Effector CD4-positive, alpha-beta T cell (primary cell): ENCODE data around the gene WDR27.
"Not testable (repeated sequence)": the region's sequence is repeated elsewhere in the genome, so short reads cannot be mapped to it uniquely, and the experiment has no call there.

Experiments
- DNase-seq: peaks from one replicate; pipeline ENCODE4 v3.0.0-alpha.2; 2020

The WDR27 gene

DNA sequence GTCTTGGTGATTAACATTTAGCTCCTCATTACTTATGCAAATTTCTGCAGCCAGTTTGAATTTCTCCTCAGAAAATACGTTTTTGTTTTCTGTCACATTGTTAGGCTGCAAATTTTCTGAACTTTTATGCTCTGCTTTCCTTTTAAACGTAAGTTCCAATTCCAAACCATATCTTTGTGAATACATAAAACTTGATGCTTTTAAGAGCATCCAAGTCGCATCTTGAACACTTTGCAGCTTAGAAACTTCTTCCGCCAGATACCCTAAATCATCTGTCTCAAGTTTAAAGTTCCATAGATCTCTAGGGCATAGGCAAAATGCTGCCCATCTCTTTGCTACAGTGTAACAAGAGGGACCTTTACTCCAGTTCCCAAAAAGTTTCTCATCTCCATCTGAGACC is 234.1 kb downstream of the WDR27 start:
- DNase-seq: not testable (repeated sequence)

DNA sequence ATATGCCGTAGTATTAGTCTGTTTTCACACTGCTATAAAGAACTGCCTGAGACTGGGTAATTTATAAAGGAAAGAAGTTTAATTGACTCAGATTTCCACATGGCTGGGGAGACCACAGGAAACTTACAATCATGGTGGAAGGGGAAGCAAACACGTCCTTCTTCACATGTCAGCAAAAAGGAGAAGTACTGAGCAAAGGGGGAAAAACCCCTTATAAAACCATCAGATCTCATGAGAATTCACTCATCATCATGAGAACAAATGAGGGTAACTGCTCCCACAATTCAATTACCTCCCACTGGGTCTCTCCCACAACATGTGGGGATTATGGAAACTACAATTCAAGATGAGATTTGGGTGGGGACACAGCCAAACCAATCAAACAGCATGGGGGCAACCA is 235.6 kb downstream of the WDR27 start:
- not testable (repeated sequence) for DNase-seq

DNA sequence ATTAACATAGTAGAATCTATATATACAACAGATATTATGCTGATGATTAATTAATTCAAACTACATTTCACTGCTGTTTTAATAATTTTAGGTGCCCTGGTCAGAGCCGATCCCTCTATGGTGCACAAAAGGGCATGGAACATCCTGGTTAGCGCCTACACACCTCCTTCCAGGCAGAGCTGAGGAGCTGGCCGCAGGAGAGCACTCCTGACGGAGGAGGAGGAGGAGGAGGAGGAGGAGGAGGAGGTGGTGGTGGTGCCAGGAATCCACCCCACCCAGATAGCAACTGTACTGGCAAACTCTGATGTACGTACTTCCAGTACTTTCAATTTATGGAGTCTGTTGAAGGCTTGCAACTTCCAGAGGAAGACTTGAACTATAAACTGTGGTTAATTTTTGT is 244.1 kb downstream of the WDR27 start:
- DNase-seq: no peak

DNA sequence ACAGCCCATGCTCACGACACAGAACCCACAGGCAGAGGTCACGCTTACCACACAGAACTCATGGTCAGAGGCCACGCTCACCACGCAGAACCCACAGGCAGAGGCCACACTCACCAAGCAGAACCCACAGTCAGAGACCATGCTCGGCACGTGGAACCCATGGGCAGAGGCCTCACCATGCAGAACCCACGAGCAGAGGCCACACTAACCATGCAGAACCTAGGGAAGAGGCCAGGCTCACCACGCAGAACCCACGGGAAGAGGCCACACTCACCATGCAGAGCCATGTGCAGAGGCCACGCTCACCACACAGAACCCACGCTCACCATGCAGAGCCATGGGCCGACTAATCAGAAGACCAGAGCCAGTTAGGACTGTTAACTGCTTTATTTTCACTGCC is 245.0 kb downstream of the WDR27 start:
- DNase-seq: no peak

DNA sequence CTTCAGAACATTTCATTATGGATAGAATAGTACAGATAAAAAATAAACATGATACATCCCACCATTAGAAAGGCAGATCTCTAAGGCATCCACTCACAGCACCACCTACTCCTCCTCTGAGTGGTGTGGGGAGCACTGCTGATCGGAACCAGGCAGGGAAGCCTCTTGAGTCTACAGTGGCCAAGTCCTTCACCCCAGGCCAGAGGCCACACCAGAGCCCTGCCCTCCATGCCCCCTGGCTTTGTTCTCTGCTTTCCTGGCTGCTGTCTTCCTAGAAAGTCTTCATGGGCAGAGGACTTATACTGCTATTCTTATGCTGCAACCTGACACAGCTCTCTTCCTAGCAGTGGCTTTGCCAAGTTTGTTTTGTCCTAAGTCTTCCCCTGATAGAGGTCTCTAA is 246.4 kb downstream of the WDR27 start:
- no peak for DNase-seq

DNA sequence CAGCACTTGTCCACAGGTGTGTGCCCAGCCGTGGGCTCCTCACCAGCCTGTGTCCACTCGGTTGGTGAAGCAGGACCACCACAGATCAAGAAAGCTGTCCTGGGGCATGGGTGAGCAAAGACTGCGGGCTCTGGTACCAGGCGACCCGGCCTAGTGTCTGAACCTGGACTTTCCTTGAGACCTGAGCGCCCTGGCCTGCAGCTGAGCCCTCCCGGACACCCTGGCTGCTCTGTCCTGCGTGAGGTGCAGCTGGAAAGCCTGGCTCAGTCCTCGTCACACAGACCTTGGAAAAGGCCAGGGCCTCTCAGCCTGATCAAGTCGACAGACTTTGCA is 247.0 kb downstream of the WDR27 start:
- DNase-seq: no peak

DNA sequence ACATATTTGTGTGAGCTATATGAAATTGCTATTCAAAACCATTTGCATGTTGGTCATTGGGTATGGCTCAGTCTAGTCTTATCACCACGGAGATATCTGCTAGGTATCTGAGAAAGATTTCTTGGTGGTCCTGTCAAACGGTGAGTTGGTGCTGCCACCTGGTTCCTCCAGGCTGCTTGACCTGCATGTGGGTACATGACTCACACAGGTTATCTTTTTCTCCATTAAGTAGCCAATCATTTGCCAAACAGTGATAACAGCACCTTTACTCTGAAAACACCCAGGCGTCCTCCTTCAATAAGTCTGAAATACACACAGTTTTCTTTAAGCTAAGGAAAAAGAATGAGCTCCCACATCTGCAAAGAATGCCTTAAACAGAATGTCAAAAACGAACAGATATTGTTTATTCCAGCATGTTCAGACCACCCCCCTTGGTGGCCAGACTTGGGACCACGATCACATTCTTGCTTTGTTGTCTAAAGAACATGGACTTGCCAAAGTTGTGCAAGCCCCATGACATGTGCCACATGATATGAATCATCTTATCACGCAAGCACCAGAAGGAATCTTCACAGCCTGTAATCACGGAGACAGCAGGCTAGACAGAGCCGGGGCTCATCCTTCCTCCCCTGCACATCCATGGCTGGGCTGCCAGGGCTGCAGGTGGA is 247.5 kb downstream of the WDR27 start:
- no peak for DNase-seq

DNA sequence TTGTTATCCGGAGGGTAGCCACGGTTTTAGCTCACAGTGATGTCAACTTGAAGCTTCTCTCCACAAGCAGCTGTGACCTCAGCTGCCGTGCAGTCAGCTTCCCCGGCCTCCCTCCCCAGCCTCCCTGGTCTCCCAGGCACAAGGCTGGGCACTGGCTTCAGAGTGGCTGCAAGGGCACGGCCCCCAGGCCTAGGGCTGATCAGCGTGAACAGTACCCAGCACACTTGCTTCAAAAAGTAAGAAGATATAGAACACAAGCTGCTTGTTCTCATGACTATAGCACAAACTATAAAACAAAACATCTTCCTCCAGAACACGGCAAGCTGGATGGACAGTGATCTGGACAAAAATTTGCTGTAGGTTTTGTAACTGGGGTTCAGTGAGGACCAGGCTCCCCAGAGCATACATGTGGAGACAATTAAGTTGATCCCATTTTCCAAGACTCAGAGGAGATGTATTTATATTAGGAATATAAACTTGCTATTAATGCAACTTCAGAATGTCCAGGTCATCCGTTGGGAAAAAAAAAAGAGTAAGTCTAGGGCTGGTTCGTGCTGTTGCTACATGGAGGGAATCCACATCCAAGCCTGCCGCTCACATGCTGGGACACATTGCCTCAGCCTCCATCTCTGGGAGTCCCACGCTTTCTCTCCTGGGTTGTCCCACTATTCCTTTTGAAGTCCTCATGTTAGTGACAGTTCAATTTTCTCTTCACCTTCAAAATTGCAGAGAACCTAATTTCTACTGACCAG is 248.8 kb downstream of the WDR27 start:
- no peak for DNase-seq

DNA sequence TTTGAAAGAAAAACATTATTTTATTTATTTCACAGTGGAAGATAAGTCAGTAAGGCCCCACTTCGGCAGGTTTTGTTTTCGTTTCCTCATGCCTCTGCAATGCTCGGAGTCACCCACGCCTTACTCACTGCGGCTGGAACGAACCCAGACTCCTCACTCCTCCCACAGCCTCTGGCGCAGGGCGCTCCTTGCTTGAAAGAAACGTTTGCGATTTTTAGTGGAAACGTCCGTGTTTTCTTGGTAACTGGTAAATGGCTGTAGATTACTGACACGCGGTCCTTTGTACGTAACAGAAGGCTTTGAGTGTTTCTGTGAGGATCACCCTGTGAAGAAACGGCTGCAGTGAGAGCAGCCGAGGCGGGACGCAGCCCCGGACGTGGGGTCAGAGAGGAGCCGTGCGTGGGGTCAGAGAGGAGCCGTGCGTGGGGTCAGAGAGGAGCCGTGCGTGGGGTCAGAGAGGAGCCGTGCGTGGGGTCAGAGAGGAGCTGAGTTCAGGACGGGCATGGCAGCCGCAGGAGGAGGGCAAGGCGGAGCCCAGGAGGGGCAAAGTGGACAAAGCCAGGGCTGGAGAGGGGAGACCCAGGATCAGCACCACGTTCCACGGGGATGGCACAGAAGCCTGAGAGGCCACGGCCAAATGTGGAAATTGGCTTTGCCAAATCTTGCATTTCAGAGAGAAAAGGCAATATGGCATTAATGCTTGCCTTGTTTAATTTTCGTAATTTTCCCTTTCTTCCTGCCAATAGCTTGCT is 249.5 kb downstream of the WDR27 start:
- DNase-seq: no peak

DNA sequence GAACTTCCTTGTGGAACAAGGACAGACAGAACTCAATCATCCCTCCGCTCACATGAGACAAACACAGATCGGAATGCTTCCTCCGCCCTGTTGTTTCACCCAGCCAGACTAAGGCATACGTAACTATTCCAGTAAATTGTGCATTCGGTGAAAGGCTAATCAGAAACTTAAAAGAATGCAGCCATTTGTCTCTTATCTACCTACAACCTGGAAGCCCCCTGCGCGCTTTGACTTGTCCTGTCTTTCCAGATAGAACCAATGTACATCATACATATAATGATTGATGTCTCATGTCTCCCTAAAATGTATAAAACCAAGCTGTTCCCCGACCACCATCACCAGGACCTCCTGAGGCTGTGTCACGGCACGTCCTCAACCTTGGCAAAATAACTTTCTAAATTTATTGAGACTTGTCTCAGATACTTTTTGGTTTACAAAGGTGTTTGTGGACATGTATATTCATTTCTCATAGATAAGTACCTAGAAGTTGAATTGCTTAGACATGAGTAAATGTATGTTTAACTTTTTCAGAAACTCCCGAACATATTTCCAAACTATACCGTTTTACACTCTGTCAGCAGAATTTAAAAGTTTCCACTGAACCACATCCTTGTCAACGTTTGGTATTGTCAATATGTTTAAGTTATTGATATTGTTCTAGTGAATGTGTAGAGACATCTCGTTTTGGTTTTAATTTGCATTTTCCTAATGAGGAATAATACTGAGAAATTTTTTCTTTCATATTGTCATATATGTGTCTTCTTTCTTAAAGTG is 250.6 kb downstream of the WDR27 start:
- no peak for DNase-seq

DNA sequence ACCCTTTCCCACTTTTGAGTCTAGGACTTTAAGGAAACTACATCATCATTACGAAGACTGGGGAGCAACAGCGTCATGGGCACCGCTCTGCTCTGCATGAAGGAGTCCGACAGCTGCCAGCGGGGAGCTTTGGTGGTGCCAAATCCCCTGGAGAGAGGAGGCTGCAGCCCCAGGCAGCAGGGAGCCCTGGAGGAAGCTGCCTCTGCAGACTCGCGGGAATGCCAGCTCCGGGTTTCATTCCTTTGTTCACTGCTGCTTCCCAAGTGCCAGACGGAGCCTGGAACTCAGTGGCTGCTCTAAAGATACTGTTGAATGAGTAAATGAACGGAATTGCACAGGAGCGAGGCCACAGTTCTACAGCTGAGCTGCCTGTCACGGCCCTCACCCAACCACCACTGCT is 251.7 kb downstream of the WDR27 start:
- DNase-seq: no peak

DNA sequence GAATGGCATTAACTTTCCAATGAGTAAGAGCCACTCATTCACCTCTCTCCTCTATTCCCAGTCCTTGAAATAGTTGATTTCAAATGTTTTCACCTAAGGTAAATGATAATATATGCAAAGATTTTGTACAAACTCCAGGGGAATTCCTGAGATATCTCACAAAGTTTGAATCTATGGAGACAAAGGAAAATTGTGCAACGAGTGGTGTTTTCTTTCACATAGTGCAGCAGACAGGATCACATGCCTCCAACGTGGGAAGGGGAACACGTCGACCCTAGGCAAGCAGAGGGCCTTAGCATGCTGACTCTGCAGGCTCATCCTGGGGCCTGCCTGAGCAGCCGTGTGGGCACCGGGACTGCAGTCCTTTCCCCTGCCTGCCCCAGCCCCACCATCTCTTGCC is 252.6 kb downstream of the WDR27 start:
- DNase-seq: no peak

DNA sequence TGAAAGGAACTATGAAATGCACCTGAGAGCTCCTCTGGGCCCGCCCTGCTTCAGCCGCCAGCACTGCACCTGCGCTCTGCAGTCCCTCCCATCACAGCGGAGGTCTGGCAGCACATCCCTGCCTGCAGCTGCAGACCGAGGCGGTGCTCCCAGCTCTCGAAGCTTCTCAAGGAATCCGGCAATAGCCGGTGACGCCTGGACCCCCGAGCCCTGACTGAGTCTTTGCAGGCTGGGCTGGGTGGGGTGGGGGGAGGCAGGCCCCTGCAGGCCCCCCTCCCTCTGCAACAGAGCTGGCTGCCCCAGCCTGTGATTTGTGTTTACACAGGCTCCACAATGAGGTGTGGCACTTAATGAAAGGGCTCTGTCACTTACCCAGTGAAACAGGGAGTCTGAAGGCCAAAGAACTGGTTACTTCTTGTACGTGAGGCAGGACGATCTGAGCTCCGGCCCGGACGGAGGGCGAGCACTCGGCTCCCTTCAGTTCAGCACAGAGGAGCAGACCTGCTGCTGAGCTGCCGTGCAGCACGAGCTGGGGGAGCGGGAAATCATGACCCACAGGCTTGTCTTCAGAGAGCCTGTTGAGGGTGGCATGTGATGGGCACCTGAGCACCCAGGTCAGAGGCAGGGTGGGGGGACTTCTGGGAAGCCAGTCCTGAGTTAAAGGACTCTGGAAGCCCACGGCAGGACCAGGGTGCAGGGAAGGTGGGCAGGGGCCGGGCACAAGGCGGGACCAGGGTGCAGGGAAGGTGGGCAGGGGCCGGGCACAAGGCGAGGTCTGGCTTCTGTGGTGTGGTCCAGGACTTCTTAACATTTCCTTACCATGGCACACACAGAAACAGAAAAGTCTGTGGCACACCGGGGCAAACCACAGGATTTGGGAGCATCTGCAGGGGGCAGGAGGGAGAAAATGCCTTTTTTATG is 255.9 kb downstream of the WDR27 start:
- no peak for DNase-seq

DNA sequence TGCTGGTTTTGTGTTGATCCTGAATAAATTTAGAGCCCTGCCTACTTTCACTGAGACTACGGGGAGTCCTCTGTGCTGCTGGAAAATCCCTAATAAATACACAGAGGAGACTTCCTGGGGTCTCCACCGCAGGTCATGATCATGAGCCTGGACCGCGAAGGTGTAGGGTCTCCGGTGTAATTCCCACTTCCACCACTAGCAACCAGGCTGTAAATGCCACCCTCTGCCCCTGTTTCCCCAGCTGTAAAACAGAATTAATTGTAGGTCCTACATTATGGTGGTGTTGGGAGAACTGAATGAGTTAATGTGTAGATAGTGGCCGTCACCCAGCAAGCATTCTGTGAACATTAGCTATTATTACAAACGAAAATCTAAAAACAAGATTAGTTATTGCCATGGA is 256.6 kb downstream of the WDR27 start:
- no peak for DNase-seq

DNA sequence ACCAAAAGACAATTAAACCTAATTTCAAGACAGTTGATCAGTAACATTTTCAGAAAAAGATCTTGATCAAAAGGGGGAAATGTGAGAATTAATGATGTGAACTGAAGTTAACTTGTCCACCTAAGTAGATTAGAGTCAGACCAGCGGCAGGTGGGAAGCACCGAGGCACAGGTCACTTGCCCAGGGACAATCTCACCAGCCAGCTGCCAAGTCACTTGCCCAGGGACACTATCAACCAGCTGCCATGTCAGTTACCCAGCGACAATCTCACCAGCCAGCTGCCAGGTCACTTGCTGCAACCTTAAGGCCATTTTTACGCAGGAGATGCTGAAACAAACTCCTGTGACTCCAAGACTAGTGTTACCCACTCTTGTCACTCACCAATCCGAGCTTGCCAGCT is 260.5 kb downstream of the WDR27 start:
- no peak for DNase-seq

DNA sequence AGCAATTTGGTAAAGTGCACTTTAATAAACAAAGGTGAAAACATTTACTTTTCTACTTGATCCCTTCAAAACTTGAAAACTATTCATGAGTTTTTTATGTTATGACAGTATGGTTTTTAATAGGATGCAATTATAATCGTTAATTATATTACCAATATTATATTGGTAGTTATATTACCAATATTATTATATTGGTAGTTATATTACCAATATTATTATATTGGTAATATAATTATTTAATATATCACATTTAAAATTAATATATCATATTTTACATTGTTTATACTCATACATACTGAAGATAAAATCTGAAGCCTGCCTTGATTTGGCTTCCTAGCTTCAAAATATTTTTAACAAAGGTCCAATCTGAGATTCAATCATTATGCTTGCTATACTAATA is 262.1 kb downstream of the WDR27 start:
- DNase-seq: no peak

DNA sequence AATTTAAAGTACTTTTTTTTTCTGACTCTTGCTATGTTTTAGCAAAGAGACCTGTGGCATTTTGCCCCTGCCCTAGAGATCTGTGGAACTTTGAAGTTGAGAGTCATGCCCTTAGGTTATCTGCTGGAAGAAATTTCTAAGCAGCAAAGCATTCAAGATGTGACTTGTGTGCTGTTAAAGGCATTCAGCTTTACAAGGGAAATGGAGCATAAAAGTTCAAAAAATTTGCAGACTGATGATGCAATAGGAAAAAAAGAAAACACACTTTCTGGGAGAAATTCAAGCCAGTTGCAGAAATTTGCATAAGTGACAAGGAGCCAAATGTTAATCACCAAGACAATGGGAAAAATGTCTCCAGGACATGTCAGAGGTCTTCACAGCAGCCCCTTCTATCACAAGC is 267.3 kb downstream of the WDR27 start:
- DNase-seq: not testable (repeated sequence)

DNA sequence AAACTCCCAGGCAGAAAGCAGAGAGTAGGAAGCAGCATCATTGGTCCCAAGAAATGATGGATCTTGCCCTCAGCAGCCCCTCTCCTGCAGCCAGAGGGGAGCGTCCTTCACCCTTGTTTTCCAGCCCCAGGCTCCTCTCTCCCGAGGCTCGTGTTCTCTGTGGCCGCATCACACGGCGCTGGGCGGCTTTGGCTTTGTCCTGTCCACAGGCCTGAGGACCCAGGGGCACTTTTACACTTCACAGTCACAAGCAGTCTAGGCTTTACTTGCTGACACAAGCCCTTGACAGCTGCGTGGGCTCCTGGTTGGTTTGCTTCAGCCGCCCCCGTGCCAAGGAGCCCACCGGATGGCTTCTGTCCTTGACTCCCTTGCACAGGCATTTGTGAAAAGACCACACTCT is 272.8 kb downstream of the WDR27 start:
- DNase-seq: no peak

DNA sequence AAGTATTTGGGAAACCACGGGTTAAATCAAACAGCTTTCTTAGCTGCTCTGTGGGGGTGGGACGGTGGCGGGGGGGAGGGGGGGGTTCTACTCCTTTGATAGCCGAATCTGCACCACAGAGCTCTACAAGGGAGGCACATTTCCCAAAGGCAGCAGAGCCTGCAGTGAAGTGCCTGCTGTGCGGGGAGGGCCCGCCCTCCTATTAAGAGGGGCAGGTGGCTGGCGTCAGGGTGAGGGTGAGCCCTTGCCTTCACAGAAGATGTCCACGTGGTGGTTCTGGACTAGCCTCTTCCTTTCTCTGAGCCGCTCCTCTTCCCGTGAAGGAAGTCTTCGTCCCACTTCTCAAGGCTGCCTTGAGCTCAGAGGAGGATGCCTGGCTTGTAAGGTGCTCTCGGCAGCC is 273.3 kb downstream of the WDR27 start:
- no peak for DNase-seq

DNA sequence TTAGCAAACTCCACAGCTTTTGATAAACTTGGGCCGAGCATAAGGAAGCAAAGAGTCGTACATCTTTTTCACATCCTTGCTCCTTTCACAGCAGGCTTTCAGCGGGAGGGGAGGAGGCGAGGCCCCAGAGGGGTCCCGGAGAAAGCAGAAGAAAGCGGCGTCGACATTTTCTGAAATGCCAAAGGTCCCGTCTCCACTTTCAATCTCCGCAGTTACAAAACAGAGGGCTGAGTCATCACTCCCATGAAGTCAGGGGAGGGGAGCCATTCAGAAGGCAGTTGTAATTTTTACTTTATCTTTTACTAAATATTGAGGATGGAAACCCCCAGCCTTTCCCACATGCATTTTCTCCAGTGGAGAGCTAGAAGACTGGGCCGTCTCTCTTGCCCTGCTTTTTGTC is 274.0 kb downstream of the WDR27 start:
- DNase-seq: no peak

DNA sequence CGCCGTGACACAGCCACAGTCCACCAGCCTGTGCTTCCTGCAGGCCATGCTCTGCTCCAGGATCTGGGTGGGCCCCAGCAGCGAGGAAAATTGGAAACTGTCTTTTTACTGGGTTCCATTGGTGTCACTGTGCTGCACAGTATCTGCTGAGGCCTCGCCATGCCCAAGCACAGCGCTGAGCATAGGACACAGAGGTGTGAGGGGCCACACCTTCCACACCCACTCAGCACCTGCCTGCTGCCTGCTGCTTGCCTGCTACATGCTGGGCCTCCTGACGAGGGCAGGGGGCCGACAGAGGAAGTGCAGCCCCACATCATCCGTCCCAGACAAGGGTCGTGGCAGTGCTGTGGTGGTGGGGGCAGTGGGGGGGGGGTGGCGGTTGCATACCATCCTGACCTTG is 275.2 kb downstream of the WDR27 start:
- DNase-seq: no peak
